HG03469 (cell line): Measurements from ENCODE around the gene KIF13A.
"Not testable (repeated sequence)": the region's sequence is repeated elsewhere in the genome, so short reads cannot be mapped to it uniquely, and the experiment has no call there.

Source experiments
- ATAC-seq: cut with Tn5 transposase; IDR thresholded peaks from one replicate; pipeline ENCODE4 v1.9.1; 2021; ENCODE audit warnings: mild to moderate bottlenecking, moderate library complexity, moderate number of reproducible peaks; ENCODE audit not compliant: unreplicated experiment

The KIF13A gene

DNA sequence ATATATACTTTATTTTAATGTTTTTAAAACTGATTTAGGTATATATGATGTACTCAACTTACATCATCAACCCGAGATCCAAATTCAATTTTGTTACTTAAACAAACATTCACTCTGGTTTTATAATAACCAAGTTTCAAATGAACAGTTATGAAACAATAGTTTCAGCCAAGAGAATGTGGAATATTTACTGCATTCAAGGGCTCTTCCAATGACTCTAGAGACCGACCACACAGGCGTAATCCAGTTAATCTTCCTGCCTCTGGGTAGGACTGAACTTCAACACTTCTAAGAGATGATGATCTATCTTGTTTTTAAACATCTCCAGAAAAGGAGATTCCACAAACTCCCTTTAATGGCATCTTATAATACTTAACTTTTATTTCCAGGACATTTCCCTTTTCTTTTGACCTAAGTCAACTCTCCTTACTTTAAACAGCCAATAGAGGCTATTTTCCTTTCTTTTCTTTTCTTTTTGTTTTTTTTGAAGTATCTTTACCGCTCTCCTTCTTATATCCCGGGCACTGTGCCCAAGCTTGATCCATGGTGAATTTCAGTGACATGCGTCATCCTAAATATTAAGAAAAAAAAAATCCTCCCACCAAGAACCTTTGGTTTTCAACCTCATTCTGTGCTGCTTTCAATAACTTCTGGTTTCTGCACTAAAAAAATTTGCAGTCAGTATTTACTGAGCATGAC lies 110.1 kb downstream of the KIF13A start:
- ATAC-seq = no peak

DNA sequence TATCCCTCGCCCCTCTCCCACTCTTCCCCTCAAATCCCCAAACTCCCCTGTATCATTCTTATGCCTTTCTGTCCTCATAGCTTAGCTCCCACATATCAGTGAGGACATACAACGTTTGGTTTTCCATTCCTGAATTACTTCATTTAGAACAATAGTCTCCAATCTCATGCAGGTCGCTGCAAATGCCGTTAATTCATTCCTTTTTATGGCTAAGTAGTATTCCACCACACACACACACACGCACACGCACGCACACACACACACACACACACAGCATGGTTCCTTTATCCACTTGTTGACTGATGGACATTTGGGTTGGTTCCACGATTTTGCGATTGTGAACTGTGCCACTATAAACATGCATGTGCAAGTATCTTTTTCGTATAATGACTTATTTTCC lies 112.7 kb downstream of the KIF13A start:
- ATAC-seq = no peak

DNA sequence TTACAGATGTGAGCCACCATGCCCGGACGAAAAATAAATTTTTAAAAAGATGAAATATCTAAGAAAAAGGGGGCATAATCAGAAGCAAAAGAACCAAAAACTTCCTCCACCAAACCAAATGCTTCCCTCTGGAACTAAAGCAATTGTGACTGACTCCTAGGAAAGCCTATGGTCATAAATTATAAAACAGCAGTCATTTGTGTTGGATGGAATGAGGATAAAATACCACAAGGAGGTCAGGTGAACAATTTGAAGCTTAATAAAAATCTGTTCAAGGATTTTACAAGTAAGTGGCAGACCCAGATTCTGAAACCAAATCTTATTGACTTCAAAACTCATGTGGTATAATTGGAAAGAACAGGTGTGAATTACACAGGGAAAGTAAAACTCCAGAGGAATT lies 114.5 kb downstream of the KIF13A start:
- ATAC-seq = no peak

DNA sequence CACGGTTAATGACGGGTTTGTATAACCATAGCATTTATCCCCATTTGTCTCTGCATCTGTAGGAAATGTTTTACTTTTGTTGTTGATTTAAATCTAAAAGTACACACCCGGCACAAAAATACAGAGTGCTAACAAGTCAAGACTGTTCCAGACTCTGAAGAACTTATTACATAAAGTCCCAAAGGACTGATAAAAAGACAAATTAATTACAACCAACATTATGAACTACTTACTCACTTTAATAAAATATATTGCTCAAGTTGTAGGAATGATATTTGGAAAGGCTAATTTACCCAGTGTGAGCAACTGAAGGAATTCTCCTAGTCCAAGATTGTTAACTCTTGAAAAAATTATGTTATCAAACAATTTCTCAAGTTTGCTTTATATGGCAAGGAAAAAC lies 115.6 kb downstream of the KIF13A start:
- no peak for ATAC-seq

DNA sequence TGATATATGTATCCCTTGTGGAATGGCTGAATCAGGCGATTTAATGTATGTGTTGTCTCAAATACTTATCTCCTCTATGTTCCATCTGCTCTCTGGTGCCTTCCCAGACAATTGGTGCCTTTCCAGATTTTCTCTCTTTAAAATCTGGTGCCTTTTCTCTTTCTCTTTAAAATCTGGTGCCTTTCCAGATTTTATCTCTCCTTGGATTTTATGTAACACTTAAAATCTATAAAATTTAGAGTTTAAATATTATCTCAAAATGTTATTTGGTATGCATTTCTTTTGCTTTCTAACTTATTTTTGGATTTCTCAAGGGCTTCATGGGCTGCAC lies 116.3 kb downstream of the KIF13A start:
- ATAC-seq = no peak

DNA sequence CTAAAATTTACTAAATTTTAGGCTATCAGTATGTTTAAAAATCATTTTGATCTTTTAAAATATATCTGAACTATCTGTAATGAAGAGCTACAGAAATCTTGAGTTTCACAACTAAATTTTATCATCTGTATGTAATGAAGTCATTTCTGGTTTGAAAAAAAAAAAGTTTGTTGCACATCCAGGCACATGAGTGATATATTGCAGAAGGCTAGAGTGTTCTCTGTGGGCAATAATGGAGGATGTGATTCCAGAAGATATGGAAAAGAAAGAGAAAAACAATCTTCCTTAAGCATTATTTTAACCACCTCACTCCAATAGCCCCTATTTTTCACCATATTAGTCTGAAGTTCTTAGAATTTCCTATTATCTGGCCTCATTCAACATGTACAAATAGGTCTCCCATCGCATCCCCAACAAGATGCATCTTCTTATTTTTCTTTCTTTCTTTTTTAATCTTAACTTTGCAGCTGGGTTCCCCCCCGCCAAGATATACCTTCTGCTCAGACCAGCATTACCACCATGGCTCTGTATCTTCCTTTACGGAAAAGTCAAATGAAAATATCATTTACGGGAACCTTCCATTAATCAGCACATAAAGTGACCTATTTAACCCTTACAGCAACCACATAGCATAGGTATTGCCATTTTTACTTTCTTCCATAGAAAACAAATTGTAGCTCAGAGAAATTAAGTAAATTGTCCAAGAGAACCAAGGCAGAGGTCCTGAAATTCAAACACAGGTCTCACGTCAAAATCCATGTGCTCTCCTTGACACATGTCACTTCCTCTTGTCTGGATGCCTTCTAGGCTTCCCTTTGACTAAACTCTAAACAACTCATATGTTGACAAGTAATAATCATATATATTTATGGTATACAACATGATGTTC lies 116.9 kb downstream of the KIF13A start:
- ATAC-seq = no peak

DNA sequence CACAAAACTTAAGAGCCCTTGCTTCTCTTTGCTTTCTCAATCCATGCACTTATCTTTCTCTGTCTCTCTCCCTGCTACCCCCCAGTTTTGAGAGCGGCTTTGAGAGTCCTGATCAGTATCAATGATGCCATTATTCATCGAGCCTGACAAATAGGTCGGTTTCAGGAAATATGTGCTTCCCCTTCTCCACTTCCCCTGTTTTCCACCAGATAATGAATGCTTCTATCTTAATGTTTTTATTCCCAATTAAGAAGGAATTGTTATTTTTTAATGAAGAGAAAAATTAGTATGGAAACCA lies 117.7 kb downstream of the KIF13A start:
- no peak for ATAC-seq

DNA sequence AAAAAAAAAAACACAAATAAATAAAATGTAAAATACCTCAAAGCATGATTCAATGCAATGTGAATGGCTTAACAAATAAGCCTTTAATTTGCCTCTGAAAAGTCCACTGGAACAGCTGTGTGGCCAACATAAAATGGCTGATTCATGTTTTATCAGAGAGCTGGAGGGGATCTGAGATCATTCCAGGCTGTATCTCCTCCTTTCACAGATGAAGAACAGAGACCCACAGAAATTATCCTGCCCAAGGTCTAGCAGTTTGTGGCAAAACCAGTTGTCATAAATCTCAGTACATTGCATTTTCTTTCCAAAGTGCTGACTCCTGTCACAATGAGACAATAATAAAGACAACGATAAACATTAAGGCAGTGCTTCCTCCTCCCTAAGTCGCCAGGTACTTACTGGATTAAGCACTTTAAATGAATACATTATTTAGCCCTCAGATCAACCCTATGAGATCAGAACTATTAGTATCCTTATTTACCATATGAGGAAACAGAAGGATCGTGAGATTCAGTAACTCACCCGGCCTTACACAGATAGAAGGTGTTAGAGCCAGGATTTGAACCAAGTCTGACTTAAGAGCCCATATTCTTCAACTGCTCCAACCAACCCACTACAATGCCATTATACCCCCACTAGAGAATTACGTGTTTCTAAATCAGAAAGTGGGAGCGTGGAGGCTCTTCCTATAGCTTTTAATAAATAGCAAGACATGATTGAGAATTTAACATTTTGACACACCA lies 118.3 kb downstream of the KIF13A start:
- ATAC-seq = no peak

DNA sequence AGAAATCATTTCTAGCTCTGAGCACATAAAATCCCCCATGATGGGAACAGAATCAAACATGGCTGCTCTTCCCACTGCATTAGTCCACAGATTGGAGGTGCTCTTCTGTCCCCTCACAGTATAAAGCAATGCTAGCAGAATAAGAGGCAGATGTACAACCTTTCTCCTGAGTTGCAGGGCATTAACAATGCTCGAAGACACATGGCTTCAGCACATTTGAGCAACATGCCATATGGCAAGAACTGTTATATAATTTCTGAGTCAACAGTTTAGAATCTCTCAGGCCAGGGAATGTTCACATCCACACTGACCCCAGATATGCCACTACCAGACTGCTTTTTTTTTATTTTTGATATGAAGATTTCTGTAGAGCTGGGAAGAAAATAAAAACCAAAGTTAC lies 119.6 kb downstream of the KIF13A start:
- ATAC-seq = no peak

DNA sequence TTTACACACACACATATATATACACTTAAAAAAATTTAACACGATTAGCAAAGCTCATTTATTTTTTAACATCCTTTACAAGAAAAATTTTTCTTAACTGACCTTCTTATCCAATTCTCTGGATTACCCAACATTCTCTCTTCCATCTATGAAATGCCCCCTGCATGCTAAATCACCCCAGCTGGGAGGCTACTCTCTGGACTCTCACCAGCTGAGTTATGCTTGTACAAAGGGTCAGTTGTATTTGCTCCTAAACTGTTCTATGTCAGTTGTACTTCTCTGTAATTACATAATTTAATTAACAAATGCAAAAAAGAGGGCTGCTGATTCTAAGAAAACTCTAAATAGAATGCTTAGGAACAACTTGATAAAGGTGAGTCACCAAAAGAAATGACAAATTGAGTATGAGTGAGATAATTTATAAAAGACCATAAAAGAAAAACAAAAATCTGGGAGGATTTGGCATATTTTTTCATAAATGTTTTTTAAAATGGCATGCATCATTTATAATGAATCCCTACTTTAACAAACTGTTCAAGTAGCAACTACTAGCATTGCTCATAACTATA lies 120.5 kb downstream of the KIF13A start:
- no peak for ATAC-seq

DNA sequence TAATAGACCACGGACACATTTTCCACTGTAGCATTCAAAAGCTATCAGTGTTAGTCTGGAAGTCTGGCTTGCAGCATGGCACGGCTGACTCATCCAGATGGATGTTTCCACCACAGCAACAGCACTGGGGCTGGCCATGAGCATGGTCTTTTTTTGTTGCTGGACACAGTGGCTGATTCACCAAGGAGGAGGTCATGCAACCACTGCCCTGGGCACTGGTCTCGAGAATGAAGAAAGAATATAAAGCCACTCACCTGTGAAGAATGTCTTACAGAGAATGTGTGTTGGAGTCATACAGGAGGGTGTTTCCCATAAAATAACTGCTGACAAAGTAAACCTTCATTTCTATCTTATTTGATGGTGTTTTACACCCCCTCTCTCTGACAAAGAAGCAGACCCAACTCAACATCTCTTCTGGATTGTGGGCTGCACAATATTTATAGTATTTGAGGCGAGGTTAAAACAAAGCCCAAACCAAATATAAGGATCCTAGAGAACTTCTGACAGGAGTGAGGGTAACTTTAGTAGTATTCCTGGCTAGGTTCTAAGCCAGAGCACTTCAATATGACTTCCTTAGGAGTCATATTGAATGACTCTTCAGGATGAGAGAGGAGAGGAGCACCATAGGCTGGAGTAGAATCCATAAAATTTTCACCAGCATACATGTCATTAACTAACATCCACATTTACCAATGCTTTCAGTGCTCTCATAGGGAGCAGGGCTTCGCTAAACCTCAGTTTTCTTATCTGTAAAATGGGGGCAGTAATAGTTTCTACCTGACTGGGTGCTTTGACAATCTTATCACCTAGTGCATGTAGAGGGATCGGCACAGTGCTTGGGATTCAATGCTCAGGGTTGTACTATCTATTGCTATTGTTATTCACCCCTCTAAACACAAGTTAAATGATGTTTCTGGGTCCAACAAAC lies 121.4 kb downstream of the KIF13A start:
- ATAC-seq = no peak

DNA sequence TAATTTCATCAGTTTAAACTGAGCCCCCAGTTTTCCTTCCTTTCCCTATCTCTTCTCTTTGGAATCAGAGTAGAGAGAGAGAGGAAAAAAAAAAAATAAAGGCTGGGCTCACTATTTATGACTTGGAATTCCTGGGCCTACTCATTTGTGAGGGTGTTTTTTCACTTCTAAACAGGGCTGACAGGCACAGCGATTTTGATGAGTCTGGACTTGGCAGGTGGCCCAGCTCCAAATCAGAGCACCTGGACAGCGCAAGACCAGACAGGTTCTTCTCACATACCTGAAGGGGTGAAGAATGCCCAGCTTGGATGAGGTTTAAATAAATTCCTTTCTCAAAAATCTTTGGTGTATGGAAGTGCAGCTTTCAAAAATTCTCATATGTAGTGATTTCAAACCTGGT lies 122.2 kb downstream of the KIF13A start:
- no peak for ATAC-seq

DNA sequence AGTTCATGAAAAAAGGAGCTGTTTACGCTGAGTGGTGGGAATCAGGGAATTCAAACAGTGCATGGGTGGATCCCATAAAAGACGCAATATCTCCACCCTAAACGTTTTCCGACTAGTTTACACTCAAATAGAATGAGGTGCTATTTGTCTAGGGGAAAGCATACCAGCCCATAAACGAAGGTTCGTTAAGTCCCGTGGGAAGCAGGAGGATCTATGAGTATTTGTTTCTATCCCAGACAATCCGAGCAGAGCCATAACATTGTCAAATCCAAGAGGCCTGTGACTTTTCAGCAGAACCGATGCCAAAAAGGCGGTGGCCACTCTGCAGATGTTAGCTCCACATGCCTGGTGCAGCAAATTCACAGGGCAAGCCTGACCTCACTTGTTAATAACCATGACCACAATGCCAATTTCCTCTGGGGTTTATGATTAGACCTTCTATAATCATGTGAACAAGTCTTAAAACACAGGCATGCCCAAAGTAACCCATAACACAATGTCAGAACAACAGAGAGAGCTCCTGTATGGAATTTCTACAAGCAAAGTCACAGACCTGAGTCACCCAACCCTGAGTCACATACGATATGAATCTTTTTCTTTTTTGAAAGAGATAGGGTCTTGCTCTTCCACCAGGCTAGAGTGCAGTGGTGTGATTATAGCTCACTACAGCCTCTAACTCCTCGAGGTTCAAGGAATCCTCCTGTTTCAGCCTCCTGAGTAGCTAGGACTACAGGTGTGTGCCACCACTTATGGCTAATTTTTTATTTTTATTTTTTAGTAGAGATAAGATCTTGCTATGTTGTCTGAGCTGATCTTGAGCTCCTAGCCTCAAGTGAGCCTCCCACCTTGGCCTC lies 123.3 kb downstream of the KIF13A start:
- ATAC-seq = no peak

DNA sequence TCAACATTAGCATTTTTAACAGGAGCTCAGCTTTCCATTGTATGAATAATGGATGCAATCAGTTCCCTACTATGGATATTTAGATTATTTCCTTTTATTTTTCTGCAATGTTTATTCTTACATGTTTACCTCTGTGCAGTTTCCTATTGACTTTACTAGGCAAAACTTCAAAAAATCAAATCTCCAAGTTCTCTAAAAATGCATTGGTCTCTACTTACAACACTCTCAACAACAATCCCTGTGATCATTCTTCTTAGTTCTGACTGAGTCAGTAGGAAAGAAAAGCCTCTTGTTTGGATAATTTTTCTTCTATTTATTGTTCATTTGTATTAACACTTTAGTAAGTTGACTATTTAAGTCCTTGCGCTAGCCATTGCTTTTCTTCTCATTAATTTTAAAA lies 126.1 kb downstream of the KIF13A start:
- ATAC-seq = no peak

DNA sequence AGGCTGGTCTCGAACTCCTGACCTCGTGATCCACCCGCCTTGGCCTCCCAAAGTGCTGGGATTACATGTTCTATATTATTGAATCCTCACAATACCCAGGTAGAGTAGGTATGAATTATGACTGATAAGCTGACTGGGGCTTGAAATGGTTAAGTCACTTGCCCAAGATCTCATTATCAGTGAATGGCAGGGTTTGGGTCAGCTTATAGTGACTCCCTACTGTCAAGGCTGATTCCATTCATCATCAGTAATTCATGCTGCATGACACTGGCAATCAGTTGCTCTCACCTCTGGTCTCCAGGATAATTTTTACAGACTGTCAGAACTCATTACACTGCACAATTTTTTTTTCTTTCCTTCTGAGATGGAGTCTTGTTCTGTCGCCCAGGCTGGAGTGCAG lies 127.6 kb downstream of the KIF13A start:
- ATAC-seq = no peak

DNA sequence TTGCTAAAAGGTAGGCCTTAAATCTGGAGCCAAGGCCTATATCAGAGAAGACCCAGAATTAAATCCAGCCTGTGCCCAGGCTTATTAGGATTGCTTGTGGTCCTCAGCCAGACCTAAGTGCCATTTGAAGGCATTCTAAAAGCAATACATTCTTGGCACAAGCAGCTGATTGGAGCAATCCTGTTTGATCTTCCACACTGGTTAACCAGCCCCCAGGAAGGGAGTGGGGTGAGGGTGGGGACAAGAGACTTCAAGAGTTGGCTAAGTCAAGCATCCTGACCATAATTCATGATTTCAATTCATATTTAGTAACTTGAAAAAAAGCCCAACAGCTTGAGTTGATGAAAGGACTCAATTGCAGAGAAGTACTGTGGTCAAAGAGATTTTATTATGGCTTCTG lies 128.9 kb downstream of the KIF13A start:
- no peak for ATAC-seq

DNA sequence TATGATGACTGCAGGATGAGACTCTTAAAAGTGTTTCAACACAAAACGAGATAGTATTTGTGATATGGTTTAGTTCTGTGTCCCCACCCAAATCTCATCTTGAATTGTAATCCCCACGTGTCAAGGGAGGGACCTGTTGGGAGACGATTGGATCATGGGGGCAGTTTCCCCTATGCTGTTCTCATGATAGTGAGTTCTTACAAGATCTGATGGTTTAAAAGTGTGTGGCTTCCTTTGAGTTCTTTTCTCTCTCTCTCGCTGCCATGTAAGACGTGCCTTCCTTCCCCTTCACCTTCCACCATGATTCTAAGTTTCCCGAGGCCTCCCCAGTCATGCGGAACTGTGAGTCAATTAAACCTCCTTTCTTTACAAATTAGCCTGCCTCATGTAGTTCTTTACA lies 130.2 kb downstream of the KIF13A start:
- not testable (repeated sequence) for ATAC-seq

DNA sequence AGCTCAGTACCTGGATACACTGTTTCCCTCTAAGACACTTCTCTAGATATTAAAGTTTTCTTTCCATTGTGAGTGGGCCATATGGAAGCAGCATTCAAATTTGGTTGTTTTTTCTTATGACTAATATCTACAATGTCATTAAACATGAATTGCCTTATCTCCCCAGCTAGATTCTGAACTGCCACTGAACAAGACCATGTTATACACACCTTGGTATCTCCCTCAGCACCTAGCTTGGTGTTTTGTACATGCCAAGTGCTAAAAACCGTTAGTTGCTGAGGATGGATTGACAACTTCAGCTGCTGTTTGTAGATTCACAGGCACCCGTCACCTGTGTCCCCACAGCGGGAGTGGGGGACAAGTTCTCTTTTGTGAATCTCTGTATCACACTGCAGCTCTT lies 131.1 kb downstream of the KIF13A start:
- no peak for ATAC-seq

DNA sequence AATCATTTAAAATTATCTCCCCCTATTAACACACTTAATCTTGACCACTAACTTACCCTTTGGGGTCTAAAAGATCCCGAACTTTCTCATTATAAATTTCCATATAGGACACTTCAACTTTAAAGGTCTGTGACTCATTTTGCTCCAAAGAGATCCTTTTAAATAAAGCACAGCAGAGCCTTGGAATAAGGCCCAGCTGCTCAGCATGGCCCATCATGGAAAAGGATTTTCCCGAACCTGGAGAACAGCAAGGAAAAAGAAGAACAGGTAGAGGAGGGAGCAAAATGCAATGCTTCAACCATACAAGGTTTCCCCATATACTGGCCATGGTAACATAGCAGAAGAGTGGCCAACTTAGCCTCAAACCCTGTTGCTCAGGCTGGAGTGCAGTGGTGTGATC lies 132.1 kb downstream of the KIF13A start:
- ATAC-seq = no peak

DNA sequence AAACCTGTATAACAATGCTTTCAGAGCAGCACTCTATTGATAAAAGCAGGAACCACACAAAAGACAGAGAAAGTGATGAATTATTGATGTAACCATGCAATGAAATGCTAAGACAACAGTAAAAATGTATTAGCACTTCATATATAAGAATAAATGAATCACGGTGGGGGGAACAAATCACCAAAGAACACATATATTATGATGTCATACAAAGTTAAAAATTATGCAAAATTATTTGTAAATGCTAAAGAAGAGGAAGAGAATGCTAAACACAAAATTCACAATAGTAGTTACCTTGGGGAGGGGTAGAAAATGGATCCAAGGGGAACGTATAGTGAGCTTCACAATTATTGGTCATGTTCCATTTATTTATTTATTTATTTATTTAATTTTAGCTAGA lies 133.9 kb downstream of the KIF13A start:
- ATAC-seq = no peak
